GM18861 (cell line): Measurements from ENCODE around the gene CATSPER1.

Experiments
- ATAC-seq: cut with Tn5 transposase; IDR thresholded peaks from one replicate; pipeline ENCODE4 v1.9.1; 2021; ENCODE audit not compliant: unreplicated experiment

CATSPER1 gene

GRCh38 chr11:65973439-65974110 lies 52.7 kb downstream of the CATSPER1 start:
- no peak for ATAC-seq

GRCh38 chr11:65972116-65972515 lies 54.2 kb downstream of the CATSPER1 start:
- ATAC-seq = no peak

- ATAC-seq = no peak
Observed at GRCh38 chr11:65968600-65969482, 57.4 kb downstream of the CATSPER1 start.

- no peak for ATAC-seq
Observed at GRCh38 chr11:65967329-65967934, 58.8 kb downstream of the CATSPER1 start.
